Ovary (tissue), 9 donors: ENCODE data around the gene FAM193B. TPM values are rescaled to one million over a fixed set of nuclear protein-coding genes. Genes with fewer than 3 reads are reported as not detected.

Experiments
- DNase-seq, 5 donors: peaks; one replicate each; pipeline ENCODE4 v3.0.0-alpha.2; 2019 to 2020
- H3K27ac ChIP-seq, 2 donors: fragments of 200-600 bp; one replicate each; pipeline versions ENCODE4 v1.5.1 to v1.8.0; 2019 to 2022
- H3K27me3 ChIP-seq: fragments of 200-600 bp; one replicate; pipeline ENCODE4 v1.8.0; 2022
- H3K36me3 ChIP-seq: fragments of 200-600 bp; sonication (generic); one replicate; pipeline ENCODE4 v1.5.1; 2019
- H3K4me1 ChIP-seq: one replicate; pipeline ENCODE4 v1.8.1; 2013; ENCODE audit warnings: mild to moderate bottlenecking, moderate library complexity; ENCODE audit not compliant: insufficient read depth
- H3K4me3 ChIP-seq: fragments of 200-600 bp; sonication (generic); one replicate; pipeline ENCODE4 v1.5.1; 2017
- H3K9me3 ChIP-seq, 2 donors: fragments of 200-600 bp in 1 of 2; sonication (generic) in 1 of 2; one replicate each; pipeline versions ENCODE4 v1.5.1 to v1.8.1; 2013 to 2019; ENCODE audit warnings: mild to moderate bottlenecking in 1 of 2, moderate library complexity in 1 of 2
- EP300 ChIP-seq: sonication (generic); formaldehyde crosslinking; IDR thresholded peaks from one replicate; pipeline ENCODE4 v1.6.1; 2017; ENCODE audit warnings: antibody characterized with exemption
- POLR2A ChIP-seq: fragments of 450-650 bp; IDR thresholded peaks from one replicate; pipeline ENCODE4 v1.6.1; 2017; ENCODE audit warnings: antibody characterized with exemption, mild to moderate bottlenecking, moderate library complexity
- WGBS, 3 donors: extraction: QIAGEN DNeasy Blood & Tissue Kit in 1 of 3; methylation state at CpG; one replicate each; pipeline versions ENCODE4 v1.1.5 to v1.1.7; 2013 to 2017; 5-methylcytosine and 5-hydroxymethylcytosine counted together
- intact Hi-C, 4 donors: fragments of 100-400 bp; cut with DNase I; formaldehyde crosslinking; loops; one replicate each; pipeline versions ENCODE4 v1.11.0 to v1.15.1; 2022 to 2023
- polyA plus RNA-seq, 2 donors: library from polyadenylated mRNA; stranded (reverse); fragments of 200-250 nt in 1 of 2; fragments of 350-450 nt in 1 of 2; fragmentation: Illumina TruSeq in 1 of 2; extraction: RNeasy Lipid Tissue Mini Kit (QIAGEN cat#74804) in 1 of 2; gene quantifications; one replicate each; pipeline ENCODE4 v1.2.3, GENCODE V29; 2013 to 2014
- total RNA-seq, 7 donors: library from RNA; depleted of rRNA in 2 of 7; stranded (reverse); fragments of >200 nt in 2 of 7; fragmentation: NEBNext Ultra II Directional in 3 of 7; extraction: Animal tissue kit (Norgen Biotek cat#: 25700) in 3 of 7; gene quantifications; one replicate each; pipeline versions ENCODE4 v1.1.0 to v1.2.4, GENCODE V29; 2016 to 2023
- TF ChIP-seq, protein P1 (sequence below), 3 donors: fragments of 450-650 bp in 2 of 3; fragments of 200-600 bp in 1 of 3; IDR thresholded peaks; one replicate each; pipeline versions ENCODE4 v1.5.1 to v1.8.0; 2016 to 2022; ENCODE audit warnings: antibody characterized with exemption in 3 of 3, mild to moderate bottlenecking in 1 of 3
- donor health status: DM: no; HTN: no; CAD: no; lungs with moderate emphysema.
- donor health status: DM: no; HTN: no; CAD: no.
- donor health status: Bipolar disorder and iron deficiency.
- donor health status: DM: yes; HTN: yes; CAD: no.
- donor health status: DM: no; HTN: no; CAD: no.
- donor health status: DM: yes; HTN: yes; CAD: no.

The FAM193B gene
- total and polyA plus RNA-seq, 9 donors: 14.8 to 77.6 (median 64.3) TPM

DNA sequence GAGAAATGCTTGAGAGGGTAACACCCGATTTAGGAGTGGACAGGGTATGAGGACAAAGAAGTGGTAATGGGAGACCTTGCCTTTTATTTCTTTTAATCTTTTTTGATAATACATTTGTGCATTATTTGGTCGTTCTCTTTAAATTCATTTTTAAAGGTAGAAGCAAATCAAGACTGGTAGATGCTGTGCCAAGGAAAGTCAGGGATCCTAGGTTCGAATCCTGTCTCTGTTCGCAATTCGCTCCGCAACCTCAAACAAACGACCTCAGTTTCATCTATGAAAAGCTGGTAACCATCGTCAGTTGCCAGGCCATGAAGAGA is 37.3 kb upstream of the FAM193B start:
- H3K4me3 ChIP-seq: peak overlapping the region; percentile 85
- 11 to 13% (median 12%) methylated on average over 8 of the region's 8 CpGs for WGBS, 3 donors
- H3K9me3 ChIP-seq: no peaks in the 10 kb centered on the region
- intact Hi-C loops: no loop called here
- no peaks in the 10 kb centered on the region for H3K36me3 ChIP-seq
- no peaks in the 10 kb centered on the region for H3K4me1 ChIP-seq
- TF ChIP-seq, protein P1, sequence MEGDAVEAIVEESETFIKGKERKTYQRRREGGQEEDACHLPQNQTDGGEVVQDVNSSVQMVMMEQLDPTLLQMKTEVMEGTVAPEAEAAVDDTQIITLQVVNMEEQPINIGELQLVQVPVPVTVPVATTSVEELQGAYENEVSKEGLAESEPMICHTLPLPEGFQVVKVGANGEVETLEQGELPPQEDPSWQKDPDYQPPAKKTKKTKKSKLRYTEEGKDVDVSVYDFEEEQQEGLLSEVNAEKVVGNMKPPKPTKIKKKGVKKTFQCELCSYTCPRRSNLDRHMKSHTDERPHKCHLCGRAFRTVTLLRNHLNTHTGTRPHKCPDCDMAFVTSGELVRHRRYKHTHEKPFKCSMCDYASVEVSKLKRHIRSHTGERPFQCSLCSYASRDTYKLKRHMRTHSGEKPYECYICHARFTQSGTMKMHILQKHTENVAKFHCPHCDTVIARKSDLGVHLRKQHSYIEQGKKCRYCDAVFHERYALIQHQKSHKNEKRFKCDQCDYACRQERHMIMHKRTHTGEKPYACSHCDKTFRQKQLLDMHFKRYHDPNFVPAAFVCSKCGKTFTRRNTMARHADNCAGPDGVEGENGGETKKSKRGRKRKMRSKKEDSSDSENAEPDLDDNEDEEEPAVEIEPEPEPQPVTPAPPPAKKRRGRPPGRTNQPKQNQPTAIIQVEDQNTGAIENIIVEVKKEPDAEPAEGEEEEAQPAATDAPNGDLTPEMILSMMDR (IDR thresholded peaks at IDR 0.05): no peak
- no peak for TF ChIP-seq POLR2A
- TF ChIP-seq EP300: no peak
- no peaks in the 10 kb centered on the region for H3K27me3 ChIP-seq
- no peak for DNase-seq
- H3K27ac ChIP-seq: no peak overlapping the region

GRCh38 chr5:177590406-177590805 is 36.0 kb upstream of the FAM193B start:
- Histone ChIP-seq H3K4me1 (no peaks in the 10 kb centered on the region), H3K27ac (no peak overlapping the region), H3K27me3 (no peaks in the 10 kb centered on the region), H3K36me3 (no peaks in the 10 kb centered on the region), H3K4me3 (no peak overlapping the region), H3K9me3 (no peaks in the 10 kb centered on the region)
- 69 to 84% (median 69%) methylated on average over 1 of the region's 1 CpG for WGBS, 3 donors
- intact Hi-C loops: no loop called here
- DNase-seq: no peak
- TF ChIP-seq, protein P1 (IDR thresholded peaks at IDR 0.05): no peak
- no peak for TF ChIP-seq POLR2A
- TF ChIP-seq EP300: no peak

DNA sequence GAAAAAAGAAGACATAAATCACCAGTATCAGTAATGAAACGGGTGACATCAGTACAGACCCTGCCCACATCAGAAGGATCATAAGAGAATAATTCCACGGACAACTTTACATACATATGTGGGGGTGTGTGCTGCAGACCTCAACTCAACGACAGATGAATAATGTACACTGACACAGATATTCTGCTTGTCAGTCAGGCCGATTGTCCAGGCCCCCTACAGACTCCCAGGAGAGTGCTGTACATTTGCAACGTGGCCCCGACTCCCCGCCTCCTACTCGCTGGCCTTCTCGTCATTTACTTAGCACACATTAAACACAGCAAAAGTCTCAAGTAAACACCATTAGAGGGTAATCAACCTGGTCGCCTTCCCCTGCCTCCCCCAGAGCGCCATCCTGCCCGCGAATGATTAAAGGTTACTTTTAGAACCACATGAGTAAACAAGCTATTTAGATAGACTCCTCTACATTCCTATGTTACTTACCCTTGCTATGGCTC is 34.1 kb upstream of the FAM193B start:
- Histone ChIP-seq H3K9me3 (no peaks in the 10 kb centered on the region), H3K4me1 (no peaks in the 10 kb centered on the region), H3K36me3 (no peaks in the 10 kb centered on the region), H3K27me3 (no peaks in the 10 kb centered on the region), H3K27ac (no peak overlapping the region), H3K4me3 (no peak overlapping the region)
- 22 to 24% (median 22%) methylated on average over 13 of the region's 13 CpGs for WGBS, 3 donors
- DNase-seq: no peak
- intact Hi-C loops: no loop called here
- TF ChIP-seq EP300 (no peak), POLR2A (no peak)
- TF ChIP-seq, protein P1 (IDR thresholded peaks at IDR 0.05): no peak

DNA sequence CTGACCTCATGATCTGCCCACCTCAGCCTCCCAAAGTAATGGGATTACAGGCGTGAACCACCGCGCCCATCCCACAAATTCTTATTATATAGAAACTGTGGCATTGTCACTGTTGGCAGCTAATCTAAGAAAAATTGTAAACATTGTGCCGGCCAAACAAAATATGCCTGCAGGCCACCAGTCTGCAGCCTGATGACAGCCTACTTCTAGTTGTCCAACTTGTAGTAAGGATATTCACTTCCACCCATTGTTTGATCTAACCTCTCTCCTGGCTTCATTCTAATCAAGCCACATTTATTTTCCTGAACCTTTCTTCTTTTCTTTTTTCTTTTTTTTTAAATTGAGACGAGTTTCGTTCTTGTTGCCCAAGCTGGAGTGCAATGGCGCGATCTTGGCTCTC is 24.0 kb upstream of the FAM193B start:
- Histone ChIP-seq H3K27me3 (no peaks in the 10 kb centered on the region), H3K27ac (no peak overlapping the region), H3K36me3 (no peaks in the 10 kb centered on the region), H3K4me3 (no peak overlapping the region), H3K4me1 (no peaks in the 10 kb centered on the region), H3K9me3 (no peaks in the 10 kb centered on the region)
- intact Hi-C loops: no loop called here
- DNase-seq: no peak
- TF ChIP-seq POLR2A (no peak), EP300 (no peak)
- TF ChIP-seq, protein P1 (IDR thresholded peaks at IDR 0.05): no peak
- WGBS, 3 donors: 89 to 93% (median 92%) methylated on average over 8 of the region's 8 CpGs

DNA sequence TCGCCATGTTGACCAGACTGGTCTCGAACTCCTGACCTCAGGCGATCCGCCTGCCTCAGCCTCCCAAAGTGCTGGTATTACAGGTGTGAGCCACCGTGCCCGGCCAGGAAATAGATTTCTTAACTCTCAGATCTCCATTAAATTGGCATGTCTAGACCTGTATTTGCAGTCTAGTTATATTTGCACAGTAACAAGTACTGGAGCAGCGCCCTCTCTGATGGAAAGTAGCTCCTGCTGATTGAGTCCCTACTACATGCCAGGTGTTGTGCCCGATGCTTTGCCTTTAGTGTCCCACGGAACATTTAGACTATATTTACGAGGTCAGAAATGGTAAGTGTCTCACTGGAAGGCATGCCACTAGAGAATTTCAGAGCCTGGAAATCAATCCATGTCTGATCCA is 21.8 kb upstream of the FAM193B start:
- intact Hi-C loops: no loop called here
- Histone ChIP-seq H3K4me3 (no peak overlapping the region), H3K36me3 (no peaks in the 10 kb centered on the region), H3K27ac (no peak overlapping the region), H3K9me3 (no peaks in the 10 kb centered on the region), H3K4me1 (no peaks in the 10 kb centered on the region), H3K27me3 (no peaks in the 10 kb centered on the region)
- no peak for TF ChIP-seq EP300
- TF ChIP-seq, protein P1 (IDR thresholded peaks at IDR 0.05): no peak
- TF ChIP-seq POLR2A: no peak
- 74 to 93% (median 76%) methylated on average over 10 of the region's 10 CpGs for WGBS, 3 donors
- no peak for DNase-seq
